HG02981 (cell line): Measurements from ENCODE around the gene GNL1.

Source experiments
- ATAC-seq: cut with Tn5 transposase; IDR thresholded peaks from one replicate; pipeline ENCODE4 v1.9.1; 2021; ENCODE audit warnings: mild to moderate bottlenecking, moderate library complexity; ENCODE audit not compliant: unreplicated experiment

GNL1 gene

GRCh38 chr6:30570263-30570662, 14.0 kb upstream of the GNL1 start:
- ATAC-seq, result no peak

- no peak for ATAC-seq
Measured at GRCh38 chr6:30568245-30568644, 12.0 kb upstream of the GNL1 start.

- ATAC-seq, result no peak
Measured at GRCh38 chr6:30565772-30566171, 9.5 kb upstream of the GNL1 start.

GRCh38 chr6:30564114-30564513, 7.8 kb upstream of the GNL1 start:
- ATAC-seq, result no peak

GRCh38 chr6:30562470-30563425, 6.5 kb upstream of the GNL1 start:
- ATAC-seq, result no peak

- ATAC-seq, result no peak
Measured at GRCh38 chr6:30560930-30561329, 4.6 kb upstream of the GNL1 start.

- ATAC-seq, result no peak
Measured at GRCh38 chr6:30557683-30557981, 1.3 kb upstream of the GNL1 start.

GRCh38 chr6:30556906-30557682, 805 bp upstream of the GNL1 start, which contains the start of gene PRR3:
TSS of gene PRR3 (plus strand) at chr6:30557295. CDS start at chr6:30557345, 50 bp downstream.
- peak; percentile 49 for ATAC-seq

GRCh38 chr6:30555816-30556065, 548 bp downstream of the GNL1 start:
- ATAC-seq, result no peak

- ATAC-seq, result no peak
Measured at GRCh38 chr6:30554962-30555815, 1.1 kb downstream of the GNL1 start.

- no peak for ATAC-seq
Measured at GRCh38 chr6:30554404-30554803, 1.9 kb downstream of the GNL1 start.

GRCh38 chr6:30548375-30548774, 7.9 kb downstream of the GNL1 start:
- no peak for ATAC-seq

GRCh38 chr6:30547454-30547853, 8.8 kb downstream of the GNL1 start:
- no peak for ATAC-seq

GRCh38 chr6:30544666-30545272, 11.5 kb downstream of the GNL1 start:
- ATAC-seq, result no peak

- no peak for ATAC-seq
Measured at GRCh38 chr6:30543821-30544220, 12.5 kb downstream of the GNL1 start.

- no peak for ATAC-seq
Measured at GRCh38 chr6:30542915-30543314, 13.4 kb downstream of the GNL1 start.

GRCh38 chr6:30542404-30542725, 13.9 kb downstream of the GNL1 start:
- ATAC-seq, result no peak

- ATAC-seq, result no peak
Measured at GRCh38 chr6:30541515-30542403, 14.5 kb downstream of the GNL1 start.

- no peak for ATAC-seq
Measured at GRCh38 chr6:30537931-30538330, 18.4 kb downstream of the GNL1 start.
